ENCODE results near the gene SHROOM3.

DNA sequence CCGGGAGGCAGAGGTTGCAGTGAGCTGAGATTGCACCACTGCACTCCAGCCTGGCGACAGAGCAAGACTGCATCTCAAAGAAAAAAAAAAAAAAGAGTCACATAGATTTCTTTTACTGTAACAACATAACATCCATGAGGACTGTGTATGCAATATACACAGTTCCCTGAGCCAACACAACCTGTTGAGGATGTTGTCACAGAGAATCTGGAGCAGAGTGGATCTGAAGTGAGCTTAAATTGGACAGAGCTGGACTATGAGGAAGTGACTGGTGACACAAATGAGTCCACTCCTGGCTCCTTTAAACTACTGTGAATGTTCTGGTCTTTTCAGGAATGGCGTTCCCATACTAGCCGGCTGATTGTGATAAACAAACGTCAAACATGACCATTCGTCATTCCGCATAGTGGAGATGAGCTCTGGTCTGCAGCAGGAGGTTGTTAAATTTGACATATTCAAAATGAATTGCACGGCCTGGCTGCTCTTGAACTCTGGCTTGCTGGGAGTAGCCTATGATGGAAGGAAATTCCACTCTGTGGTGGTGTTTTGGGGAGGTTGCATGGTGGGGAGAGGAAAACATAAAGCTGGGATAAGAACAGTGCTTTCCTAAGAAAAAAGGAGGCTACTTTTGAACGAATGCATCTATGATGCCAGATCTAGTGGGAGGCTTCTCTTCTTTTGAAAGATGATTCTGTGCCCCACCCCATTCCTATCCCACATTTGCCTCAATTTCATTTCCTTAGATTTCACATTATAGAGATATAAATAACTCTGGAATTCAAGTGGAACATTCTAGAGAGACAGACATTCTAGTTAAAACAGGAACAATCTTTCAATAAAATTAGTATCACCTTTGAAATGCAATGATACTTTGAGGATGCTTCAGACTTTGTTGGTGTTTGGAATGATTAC is 149.5 kb downstream of the SHROOM3 start:
- TF ChIP-seq, protein P1, sequence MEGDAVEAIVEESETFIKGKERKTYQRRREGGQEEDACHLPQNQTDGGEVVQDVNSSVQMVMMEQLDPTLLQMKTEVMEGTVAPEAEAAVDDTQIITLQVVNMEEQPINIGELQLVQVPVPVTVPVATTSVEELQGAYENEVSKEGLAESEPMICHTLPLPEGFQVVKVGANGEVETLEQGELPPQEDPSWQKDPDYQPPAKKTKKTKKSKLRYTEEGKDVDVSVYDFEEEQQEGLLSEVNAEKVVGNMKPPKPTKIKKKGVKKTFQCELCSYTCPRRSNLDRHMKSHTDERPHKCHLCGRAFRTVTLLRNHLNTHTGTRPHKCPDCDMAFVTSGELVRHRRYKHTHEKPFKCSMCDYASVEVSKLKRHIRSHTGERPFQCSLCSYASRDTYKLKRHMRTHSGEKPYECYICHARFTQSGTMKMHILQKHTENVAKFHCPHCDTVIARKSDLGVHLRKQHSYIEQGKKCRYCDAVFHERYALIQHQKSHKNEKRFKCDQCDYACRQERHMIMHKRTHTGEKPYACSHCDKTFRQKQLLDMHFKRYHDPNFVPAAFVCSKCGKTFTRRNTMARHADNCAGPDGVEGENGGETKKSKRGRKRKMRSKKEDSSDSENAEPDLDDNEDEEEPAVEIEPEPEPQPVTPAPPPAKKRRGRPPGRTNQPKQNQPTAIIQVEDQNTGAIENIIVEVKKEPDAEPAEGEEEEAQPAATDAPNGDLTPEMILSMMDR (conservative IDR thresholded peaks at IDR 0.05 in 1 of 2, IDR thresholded peaks at IDR 0.05 in 1 of 2; ENCODE audit: extremely low read depth in 1 of 2, insufficient read depth in 1 of 2, low read depth in 1 of 2, low read length in 2 of 2), result no peak
- TF ChIP-seq EZH2 (IDR thresholded peaks at IDR 0.05; ENCODE audit: borderline replicate concordance, low read length), result no peak

All from mammary epithelial cell (primary cell).